Measurements from ENCODE around the gene GLO1.

Gene GLO1

DNA sequence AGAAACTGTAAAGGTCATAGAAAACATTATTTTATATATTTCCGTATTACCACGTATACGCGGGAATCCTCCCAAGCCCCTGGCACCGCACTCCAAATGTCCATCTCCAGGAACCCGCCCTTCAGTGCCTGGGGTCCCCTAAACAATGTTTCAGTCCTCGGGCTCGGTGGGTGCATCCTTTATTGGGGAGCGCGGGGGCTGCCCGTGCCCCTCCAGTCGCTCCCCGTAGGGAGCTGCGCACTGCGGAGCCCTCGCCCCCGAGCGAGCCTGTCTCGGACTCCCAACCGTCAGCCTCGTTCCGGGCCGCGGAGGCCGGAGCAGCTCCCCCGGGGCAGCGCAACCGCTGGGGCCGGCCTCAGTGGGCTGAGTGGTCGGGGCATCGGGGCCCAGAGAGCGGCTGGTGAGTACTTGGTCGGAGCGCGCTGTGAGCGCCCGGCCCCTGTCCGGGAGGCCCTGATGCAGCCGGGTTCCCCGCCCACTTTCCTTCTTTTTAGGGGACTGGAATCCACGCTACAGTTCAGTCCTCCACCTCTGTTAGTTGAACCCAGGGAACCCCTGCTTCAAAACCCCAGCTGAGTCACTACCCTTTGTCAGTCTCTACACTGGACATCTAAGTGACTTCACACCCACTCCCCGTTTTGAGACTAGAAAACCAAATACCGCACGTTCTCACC is 12.2 kb upstream of the GLO1 start, which contains the start of gene DNAH8:
Gene DNAH8, plus strand, starts transcription at position 296 of the 674 bp plus-strand sequence. CDS start 7,499 bp downstream, outside the sequence.
- Histone ChIP-seq H3K4me1 (ENCODE audit: control insufficient read depth, low read length) (no peaks in the 10 kb centered on the region), H3K4me3 (ENCODE audit: low read length) (no peak within 1 kb of the TSS)

DNA sequence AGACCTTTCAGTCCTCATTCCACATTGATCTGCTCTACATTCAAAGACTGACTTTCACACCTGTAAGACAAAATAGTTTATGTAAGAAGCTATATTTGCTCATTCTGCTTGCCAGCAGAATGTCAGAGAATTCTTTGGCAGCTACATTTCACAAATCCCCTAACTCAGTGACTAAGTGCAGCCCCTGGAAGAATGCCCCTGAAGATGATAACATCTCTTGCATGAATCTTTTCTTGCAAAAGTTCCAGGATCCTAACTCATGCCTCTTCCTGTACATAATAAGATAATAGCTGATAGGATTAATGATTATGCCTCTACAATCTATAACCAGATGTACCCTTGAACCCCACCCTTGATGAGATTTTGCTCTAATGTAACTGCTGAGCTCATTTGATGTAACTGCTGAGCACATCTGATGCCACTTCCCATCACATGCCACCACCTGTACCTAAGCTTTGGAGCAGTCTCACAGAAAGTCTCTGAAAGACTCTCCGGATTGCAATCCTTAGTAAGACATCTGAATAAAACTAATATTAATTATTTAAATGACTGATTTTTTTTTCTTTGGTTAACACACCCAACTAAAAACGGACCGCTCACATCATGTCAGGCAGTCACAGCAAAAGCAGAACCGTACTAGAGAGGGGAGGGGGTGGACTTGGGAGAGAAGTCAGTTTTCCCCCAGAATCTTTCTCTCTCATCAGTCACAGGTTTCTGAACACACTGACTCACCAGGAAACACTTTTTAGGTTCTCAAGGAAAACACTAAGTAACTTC is 11.5 kb upstream of the GLO1 start:
- Histone ChIP-seq H3K4me2 (ENCODE audit: low read length) (no peak overlapping the region), H3K27ac (ENCODE audit: low read depth, low read length) (no peak overlapping the region), H3K4me1 (ENCODE audit: control insufficient read depth, low read length) (no peaks in the 10 kb centered on the region), H3K36me3 (ENCODE audit: control insufficient read depth, low read length) (no peaks in the 10 kb centered on the region), H3K27me3 (ENCODE audit: control insufficient read depth, low read length) (peaks cover 40% of the 10 kb centered on the region), H3K9me3 (ENCODE audit: control insufficient read depth, insufficient read depth, low read length) (no peaks in the 10 kb centered on the region), H3K9me2 (replicated peaks; ENCODE audit: control insufficient read depth, low read length) (no peaks in the 10 kb centered on the region), H4K20me1 (ENCODE audit: control insufficient read depth, insufficient read depth, low read depth, low read length) (no peaks in the 10 kb centered on the region), H3F3A (ENCODE audit: control insufficient read depth, insufficient read depth) (no peaks in the 10 kb centered on the region), H3K4me3 (ENCODE audit: low read length) (no peak overlapping the region), H3K79me2 (ENCODE audit: control insufficient read depth, low read length) (no peaks in the 10 kb centered on the region)
- TF ChIP-seq, protein P1, sequence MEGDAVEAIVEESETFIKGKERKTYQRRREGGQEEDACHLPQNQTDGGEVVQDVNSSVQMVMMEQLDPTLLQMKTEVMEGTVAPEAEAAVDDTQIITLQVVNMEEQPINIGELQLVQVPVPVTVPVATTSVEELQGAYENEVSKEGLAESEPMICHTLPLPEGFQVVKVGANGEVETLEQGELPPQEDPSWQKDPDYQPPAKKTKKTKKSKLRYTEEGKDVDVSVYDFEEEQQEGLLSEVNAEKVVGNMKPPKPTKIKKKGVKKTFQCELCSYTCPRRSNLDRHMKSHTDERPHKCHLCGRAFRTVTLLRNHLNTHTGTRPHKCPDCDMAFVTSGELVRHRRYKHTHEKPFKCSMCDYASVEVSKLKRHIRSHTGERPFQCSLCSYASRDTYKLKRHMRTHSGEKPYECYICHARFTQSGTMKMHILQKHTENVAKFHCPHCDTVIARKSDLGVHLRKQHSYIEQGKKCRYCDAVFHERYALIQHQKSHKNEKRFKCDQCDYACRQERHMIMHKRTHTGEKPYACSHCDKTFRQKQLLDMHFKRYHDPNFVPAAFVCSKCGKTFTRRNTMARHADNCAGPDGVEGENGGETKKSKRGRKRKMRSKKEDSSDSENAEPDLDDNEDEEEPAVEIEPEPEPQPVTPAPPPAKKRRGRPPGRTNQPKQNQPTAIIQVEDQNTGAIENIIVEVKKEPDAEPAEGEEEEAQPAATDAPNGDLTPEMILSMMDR (IDR thresholded peaks at IDR 0.05; ENCODE audit: low read depth, low read length, poor library complexity, severe bottlenecking) = no peak
- no peak for TF ChIP-seq EZH2phosphoT487 (IDR thresholded peaks at IDR 0.05; ENCODE audit: borderline replicate concordance, low read length)

More for the DNA sequence above, 12.2 kb upstream of the GLO1 start, which contains the start of gene DNAH8:
- Histone ChIP-seq H3K79me2 (ENCODE audit: control insufficient read depth, low read length) (no peaks in the 10 kb centered on the region), H4K20me1 (ENCODE audit: control insufficient read depth, insufficient read depth, low read depth, low read length) (no peaks in the 10 kb centered on the region), H3K27ac (ENCODE audit: low read depth, low read length) (no peak within 1 kb of the TSS), H3K27me3 (ENCODE audit: control insufficient read depth, low read length) (peaks cover 47% of the 10 kb centered on the region), H3K9me3 (ENCODE audit: control insufficient read depth, insufficient read depth, low read length) (no peaks in the 10 kb centered on the region), H3K4me2 (ENCODE audit: low read length) (no peak within 1 kb of the TSS), H3K36me3 (ENCODE audit: control insufficient read depth, low read length) (no peaks in the 10 kb centered on the region), H3K9me2 (replicated peaks; ENCODE audit: control insufficient read depth, low read length) (no peaks in the 10 kb centered on the region), H3F3A (ENCODE audit: control insufficient read depth, insufficient read depth) (no peaks in the 10 kb centered on the region)
- no peak for TF ChIP-seq EZH2phosphoT487 (IDR thresholded peaks at IDR 0.05; ENCODE audit: borderline replicate concordance, low read length)
- TF ChIP-seq, protein P1 (IDR thresholded peaks at IDR 0.05; ENCODE audit: low read depth, low read length, poor library complexity, severe bottlenecking) = no peak

DNA sequence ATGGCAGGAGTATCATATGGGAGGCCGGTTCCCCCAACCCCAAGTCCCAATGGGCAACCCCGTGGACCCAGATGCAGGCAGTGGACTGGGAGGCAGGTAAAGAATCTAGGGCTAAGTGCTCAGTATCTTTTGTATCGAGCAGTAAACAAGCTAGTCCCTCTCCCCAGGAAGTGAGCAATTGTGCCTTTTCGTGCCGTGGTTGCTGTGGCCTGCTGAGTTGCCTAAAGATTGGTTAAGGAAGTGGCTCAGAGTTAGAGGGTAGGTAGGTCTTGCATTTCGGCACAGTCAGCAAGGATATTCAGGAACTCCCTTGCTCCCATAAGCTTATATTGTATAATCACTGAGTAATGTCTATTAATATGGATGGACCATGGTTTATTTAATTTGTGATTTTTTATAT is 10.9 kb upstream of the GLO1 start:
- H3K9me2 ChIP-seq (replicated peaks; ENCODE audit: control insufficient read depth, low read length) = no peaks in the 10 kb centered on the region
- no peak overlapping the region for H3K4me3 ChIP-seq (ENCODE audit: low read length)
- no peaks in the 10 kb centered on the region for H3K9me3 ChIP-seq (ENCODE audit: control insufficient read depth, insufficient read depth, low read length)
- no peak overlapping the region for H3K4me2 ChIP-seq (ENCODE audit: low read length)
- H3K27ac ChIP-seq (ENCODE audit: low read depth, low read length) = no peak overlapping the region
- no peaks in the 10 kb centered on the region for H3K79me2 ChIP-seq (ENCODE audit: control insufficient read depth, low read length)
- H3F3A ChIP-seq (ENCODE audit: control insufficient read depth, insufficient read depth) = no peaks in the 10 kb centered on the region
- H3K36me3 ChIP-seq (ENCODE audit: control insufficient read depth, low read length) = no peaks in the 10 kb centered on the region
- H3K27me3 ChIP-seq (ENCODE audit: control insufficient read depth, low read length) = peaks cover 35% of the 10 kb centered on the region
- TF ChIP-seq EZH2phosphoT487 (IDR thresholded peaks at IDR 0.05; ENCODE audit: borderline replicate concordance, low read length) = no peak
- TF ChIP-seq, protein P1 (IDR thresholded peaks at IDR 0.05; ENCODE audit: low read depth, low read length, poor library complexity, severe bottlenecking) = no peak
- no peaks in the 10 kb centered on the region for H3K4me1 ChIP-seq (ENCODE audit: control insufficient read depth, low read length)
- H4K20me1 ChIP-seq (ENCODE audit: control insufficient read depth, insufficient read depth, low read depth, low read length) = no peaks in the 10 kb centered on the region
